KMS-11 (cell line): ENCODE results near the gene KISS1.

Experiments
- H2AFZ ChIP-seq: fragments of 200-600 bp; sonication (generic); 2 replicates; pipeline ENCODE4 v1.6.1; 2016; ENCODE audit warnings: antibody characterized with exemption, mixed run types, low read depth
- H3K27ac ChIP-seq: fragments of 200-600 bp; sonication (generic); 2 replicates; pipeline ENCODE4 v1.6.1; 2016; ENCODE audit warnings: mild to moderate bottlenecking, mixed run types
- H3K27me3 ChIP-seq: fragments of 200-600 bp; sonication (generic); 2 replicates; pipeline ENCODE4 v1.6.1; 2017; ENCODE audit warnings: mild to moderate bottlenecking, low read depth, mixed run types, moderate library complexity; ENCODE audit not compliant: insufficient read depth
- H3K36me3 ChIP-seq: fragments of 200-600 bp; sonication (generic); 2 replicates; pipeline ENCODE4 v1.6.1; 2017; ENCODE audit warnings: mild to moderate bottlenecking, mixed run types; ENCODE audit not compliant: insufficient read depth
- H3K4me1 ChIP-seq: fragments of 200-600 bp; sonication (generic); 2 replicates; pipeline ENCODE4 v1.6.1; 2016; ENCODE audit warnings: mild to moderate bottlenecking, low read depth, mixed run types; ENCODE audit not compliant: poor library complexity, severe bottlenecking
- H3K4me2 ChIP-seq: fragments of 200-600 bp; sonication (generic); 2 replicates; pipeline ENCODE4 v1.7.0; 2016; ENCODE audit warnings: mild to moderate bottlenecking, mixed run types
- H3K4me3 ChIP-seq: fragments of 200-600 bp; sonication (generic); IDR thresholded peaks from 2 replicates; pipeline ENCODE4 v1.6.1; 2017; ENCODE audit warnings: low read depth, low read length, mixed read lengths; ENCODE audit not compliant: insufficient read depth
- H3K79me2 ChIP-seq: fragments of 200-600 bp; sonication (generic); 2 replicates; pipeline ENCODE4 v1.6.1; 2016; ENCODE audit warnings: low read depth, mixed run types; ENCODE audit not compliant: insufficient read depth
- H3K9ac ChIP-seq: fragments of 200-600 bp; sonication (generic); 2 replicates; pipeline ENCODE4 v1.6.1; 2016; ENCODE audit warnings: mild to moderate bottlenecking, mixed run types
- H4K20me1 ChIP-seq: fragments of 200-600 bp; sonication (generic); 2 replicates; pipeline ENCODE4 v1.6.1; 2016; ENCODE audit warnings: mild to moderate bottlenecking, mixed run types; ENCODE audit not compliant: insufficient read depth
- CTCF ChIP-seq: fragments of 200-600 bp; sonication (generic); conservative IDR thresholded peaks from 2 replicates; pipeline ENCODE4 v1.6.1; 2017; ENCODE audit warnings: low read depth, mild to moderate bottlenecking, antibody characterized with exemption, low read length, moderate library complexity, mixed read lengths

Gene KISS1

DNA sequence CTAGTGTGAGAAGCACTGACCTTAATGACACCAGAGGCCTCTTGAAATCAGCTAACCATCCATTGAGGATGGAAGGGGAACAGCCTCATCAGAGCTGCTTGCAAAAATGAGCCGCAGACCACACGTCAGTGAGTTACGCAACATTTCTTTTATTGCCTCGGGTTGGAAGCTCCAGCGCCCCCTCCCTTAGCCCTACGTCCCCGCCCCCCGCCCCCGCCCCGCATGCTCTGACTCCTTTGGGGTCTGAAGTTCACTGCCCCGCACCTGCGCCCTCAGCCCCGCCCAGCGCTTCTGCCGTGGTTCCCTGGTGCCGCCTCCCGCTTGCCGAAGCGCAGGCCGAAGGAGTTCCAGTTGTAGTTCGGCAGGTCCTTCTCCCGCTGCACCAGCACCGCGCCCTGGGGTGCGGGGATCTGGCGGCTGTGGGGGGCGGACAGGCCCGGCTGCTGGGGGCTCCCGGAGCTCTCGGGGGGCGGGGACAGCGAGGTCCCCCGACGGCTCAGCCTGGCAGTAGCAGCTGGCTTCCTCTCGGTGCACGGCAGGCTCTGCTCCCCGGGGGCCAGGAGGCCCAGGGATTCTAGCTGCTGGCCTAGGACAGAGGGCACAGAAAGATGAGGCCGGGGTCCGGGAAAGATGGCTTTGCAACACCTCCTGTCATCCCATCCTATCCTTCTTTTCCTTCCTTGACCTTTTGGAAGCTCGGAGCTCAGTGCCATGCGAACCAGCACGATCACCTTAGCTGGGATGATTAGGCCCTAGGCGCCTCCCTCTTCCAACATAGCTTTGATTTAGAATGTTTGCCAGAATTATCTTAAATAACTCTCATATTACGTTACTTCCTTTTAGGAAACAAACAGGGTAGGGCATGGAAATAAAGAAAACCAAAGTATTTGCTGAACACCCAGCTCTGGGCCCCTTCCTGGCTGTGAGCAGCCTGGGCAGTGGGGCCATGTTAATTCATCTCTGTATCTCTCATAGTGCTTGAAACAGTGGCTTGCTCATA, 5.8 kb downstream of the KISS1 start:
- no peak overlapping the region for H3K9ac ChIP-seq

DNA sequence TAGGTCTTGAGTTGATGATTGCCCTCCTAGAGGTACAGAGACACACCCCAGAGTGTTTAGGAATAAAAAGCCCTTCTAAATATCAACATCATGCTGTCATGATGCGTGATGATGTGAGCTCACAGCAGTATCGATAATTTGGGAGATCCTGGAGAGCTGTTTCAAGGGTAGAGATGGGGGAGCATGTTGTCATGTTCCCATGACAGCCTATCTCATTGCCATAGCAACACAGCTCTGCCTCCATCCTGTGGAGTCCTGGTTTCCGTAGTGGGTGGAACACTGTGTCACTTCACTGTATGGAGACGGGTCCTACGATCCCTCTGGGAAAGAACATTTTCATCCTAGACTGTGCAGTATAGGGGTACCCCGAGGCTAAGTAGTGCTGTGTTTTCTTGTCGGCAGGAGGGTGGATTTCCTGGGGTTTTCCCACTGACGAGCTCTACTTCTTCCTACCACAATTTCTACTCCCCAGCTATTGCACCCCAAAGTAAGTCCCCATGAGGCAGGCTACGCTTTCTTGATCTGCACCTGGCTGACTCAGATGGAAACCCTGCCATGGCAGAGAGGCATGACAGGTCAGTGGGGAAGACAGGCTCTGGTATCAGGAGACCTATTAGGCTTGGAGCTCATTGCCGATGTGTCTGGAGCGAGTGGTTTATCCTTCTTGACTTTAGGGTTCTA, 7.2 kb downstream of the KISS1 start:
- Histone ChIP-seq H3K27me3 (peaks cover 8% of the 10 kb centered on the region; the same call in 1 of the 2 replicates), H3K4me1 (no peaks in the 10 kb centered on the region), H4K20me1 (no peaks in the 10 kb centered on the region), H3K9ac (no peak overlapping the region), H3K4me2 (no peak overlapping the region), H3K4me3 (no peak overlapping the region), H3K36me3 (no peaks in the 10 kb centered on the region), H3K27ac (no peak overlapping the region), H3K79me2 (no peaks in the 10 kb centered on the region), H2AFZ (no peak overlapping the region)
- no peak for TF ChIP-seq CTCF

More for the DNA sequence above, 5.8 kb downstream of the KISS1 start:
- H3K36me3 ChIP-seq = no peaks in the 10 kb centered on the region
- H3K79me2 ChIP-seq = no peaks in the 10 kb centered on the region
- H4K20me1 ChIP-seq = no peaks in the 10 kb centered on the region; the same call in 1 of the 2 replicates
- peaks cover 8% of the 10 kb centered on the region; the same call in 1 of the 2 replicates for H3K27me3 ChIP-seq
- TF ChIP-seq CTCF = no peak
- no peak overlapping the region for H3K27ac ChIP-seq
- no peak overlapping the region for H2AFZ ChIP-seq
- H3K4me2 ChIP-seq = no peak overlapping the region
- no peak overlapping the region for H3K4me3 ChIP-seq
- H3K4me1 ChIP-seq = no peaks in the 10 kb centered on the region

GRCh38 chr1:204186597-204186996, 9.7 kb downstream of the KISS1 start:
- H3K4me1 ChIP-seq = no peaks in the 10 kb centered on the region
- no peaks in the 10 kb centered on the region for H4K20me1 ChIP-seq
- H3K4me3 ChIP-seq = no peak overlapping the region
- no peak overlapping the region for H2AFZ ChIP-seq
- TF ChIP-seq CTCF = no peak
- H3K36me3 ChIP-seq = no peaks in the 10 kb centered on the region
- no peak overlapping the region for H3K4me2 ChIP-seq
- peaks cover 8% of the 10 kb centered on the region; the same call in 1 of the 2 replicates for H3K27me3 ChIP-seq
- no peaks in the 10 kb centered on the region for H3K79me2 ChIP-seq
- H3K9ac ChIP-seq = no peak overlapping the region
- H3K27ac ChIP-seq = no peak overlapping the region

DNA sequence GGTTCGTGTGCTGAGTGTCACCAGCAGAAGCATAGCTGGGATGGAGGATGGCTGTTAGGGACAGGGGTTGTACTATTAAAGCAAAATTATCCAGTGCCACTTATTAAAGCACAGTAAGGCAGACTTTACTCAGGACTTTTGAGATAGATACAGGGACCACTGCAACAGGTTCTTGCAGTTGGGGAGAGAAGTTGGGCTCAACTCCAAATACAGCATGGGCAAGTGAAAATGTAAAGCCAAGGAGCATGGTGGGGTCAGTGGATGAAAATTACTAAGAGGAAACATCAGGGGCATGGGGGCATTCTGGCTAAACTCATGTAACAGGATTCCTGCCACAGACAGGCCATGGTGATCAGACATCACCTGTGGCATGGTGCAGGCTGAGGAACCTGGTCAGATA, 15.2 kb downstream of the KISS1 start:
- no peaks in the 10 kb centered on the region for H4K20me1 ChIP-seq
- H3K27me3 ChIP-seq = peaks cover 11% of the 10 kb centered on the region; the same call in 1 of the 2 replicates
- H3K9ac ChIP-seq = no peak overlapping the region
- H3K27ac ChIP-seq = no peak overlapping the region
- H3K4me2 ChIP-seq = no peak overlapping the region
- no peak overlapping the region for H3K4me3 ChIP-seq
- no peaks in the 10 kb centered on the region for H3K4me1 ChIP-seq
- TF ChIP-seq CTCF = no peak
- no peaks in the 10 kb centered on the region for H3K36me3 ChIP-seq
- no peaks in the 10 kb centered on the region for H3K79me2 ChIP-seq
- no peak overlapping the region for H2AFZ ChIP-seq
